Measurements from ENCODE around the gene LLCFC1. TPM values are rescaled to one million over a fixed set of nuclear protein-coding genes. Genes with fewer than 3 reads are reported as not detected.
A peak's percentile ranks its signal among the peaks of the same experiment; 100 is the strongest.

The LLCFC1 gene
- total and polyA plus RNA-seq, 2 experiments from 2014 or later: not detected

GRCh38 chr7:142917447-142917846 lies 21.8 kb upstream of the LLCFC1 start:
- Histone ChIP-seq H3K9me3 (ENCODE audit: low read depth) (no peaks in the 10 kb centered on the region), H3K4me3 (no peak overlapping the region), H4K20me1 (ENCODE audit: insufficient read depth, poor library complexity, severe bottlenecking) (no peaks in the 10 kb centered on the region), H3K4me2 (no peak overlapping the region), H3K27me3 (no peaks in the 10 kb centered on the region), H3K79me2 (no peaks in the 10 kb centered on the region), H3K27ac (no peak overlapping the region), H3K4me1 (ENCODE audit: insufficient read depth) (peaks cover 9% of the 10 kb centered on the region), H3K9me2 (replicated peaks; ENCODE audit: insufficient read depth) (no peaks in the 10 kb centered on the region), H3K36me3 (replicated peaks; ENCODE audit: insufficient read depth, low read depth) (no peaks in the 10 kb centered on the region), H2AFZ (no peak overlapping the region)
- no peak for DNase-seq (ENCODE audit: low spot score)
- WGBS (ENCODE audit: low lambda C conversion rate, missing lambda C conversion rate): 93% methylated on average over 3 of the region's 3 CpGs
- TF ChIP-seq EZH2phosphoT487 (IDR thresholded peaks at IDR 0.05; ENCODE audit: low read depth, severe bottlenecking, unreplicated experiment) (no peak), EZH2 (IDR thresholded peaks at IDR 0.05; ENCODE audit: borderline replicate concordance) (no peak), CTCF (IDR thresholded peaks at IDR 0.05; ENCODE audit: poor library complexity) (no peak)

GRCh38 chr7:142918901-142919300 lies 20.4 kb upstream of the LLCFC1 start:
- Histone ChIP-seq H3K9me2 (replicated peaks; ENCODE audit: insufficient read depth) (no peaks in the 10 kb centered on the region), H3K36me3 (replicated peaks; ENCODE audit: insufficient read depth, low read depth) (no peaks in the 10 kb centered on the region), H2AFZ (no peak overlapping the region), H4K20me1 (ENCODE audit: insufficient read depth, poor library complexity, severe bottlenecking) (no peaks in the 10 kb centered on the region), H3K9me3 (ENCODE audit: low read depth) (no peaks in the 10 kb centered on the region), H3K4me3 (no peak overlapping the region), H3K27ac (no peak overlapping the region), H3K4me1 (ENCODE audit: insufficient read depth) (peaks cover 16% of the 10 kb centered on the region), H3K27me3 (no peaks in the 10 kb centered on the region), H3K4me2 (no peak overlapping the region), H3K79me2 (no peaks in the 10 kb centered on the region)
- DNase-seq (ENCODE audit: low spot score): no peak
- TF ChIP-seq CTCF (IDR thresholded peaks at IDR 0.05; ENCODE audit: poor library complexity) (no peak), EZH2 (IDR thresholded peaks at IDR 0.05; ENCODE audit: borderline replicate concordance) (no peak), EZH2phosphoT487 (IDR thresholded peaks at IDR 0.05; ENCODE audit: low read depth, severe bottlenecking, unreplicated experiment) (no peak)
- 83% methylated on average over 2 of the region's 2 CpGs for WGBS (ENCODE audit: low lambda C conversion rate, missing lambda C conversion rate)

GRCh38 chr7:142919656-142920055 lies 19.6 kb upstream of the LLCFC1 start:
- TF ChIP-seq CTCF (IDR thresholded peaks at IDR 0.05; ENCODE audit: poor library complexity): no peak
- TF ChIP-seq EZH2phosphoT487 (IDR thresholded peaks at IDR 0.05; ENCODE audit: low read depth, severe bottlenecking, unreplicated experiment): no peak
- no peak for TF ChIP-seq EZH2 (IDR thresholded peaks at IDR 0.05; ENCODE audit: borderline replicate concordance)
- Histone ChIP-seq H3K4me2 (no peak overlapping the region), H3K9me2 (replicated peaks; ENCODE audit: insufficient read depth) (no peaks in the 10 kb centered on the region), H3K27ac (no peak overlapping the region), H3K9me3 (ENCODE audit: low read depth) (no peaks in the 10 kb centered on the region), H3K36me3 (replicated peaks; ENCODE audit: insufficient read depth, low read depth) (no peaks in the 10 kb centered on the region), H3K4me3 (no peak overlapping the region), H4K20me1 (ENCODE audit: insufficient read depth, poor library complexity, severe bottlenecking) (no peaks in the 10 kb centered on the region), H3K27me3 (no peaks in the 10 kb centered on the region), H3K4me1 (ENCODE audit: insufficient read depth) (peaks cover 9% of the 10 kb centered on the region), H2AFZ (no peak overlapping the region), H3K79me2 (no peaks in the 10 kb centered on the region)
- 97% methylated on average over 3 of the region's 3 CpGs for WGBS (ENCODE audit: low lambda C conversion rate, missing lambda C conversion rate)
- no peak for DNase-seq (ENCODE audit: low spot score)

- Histone ChIP-seq H3K4me3 (no peak overlapping the region), H2AFZ (no peak overlapping the region), H4K20me1 (ENCODE audit: insufficient read depth, poor library complexity, severe bottlenecking) (no peaks in the 10 kb centered on the region), H3K27ac (peak overlapping the region; percentile 66), H3K9me3 (ENCODE audit: low read depth) (no peaks in the 10 kb centered on the region), H3K4me1 (ENCODE audit: insufficient read depth) (peaks cover 9% of the 10 kb centered on the region), H3K27me3 (no peaks in the 10 kb centered on the region), H3K4me2 (peak overlapping the region; percentile 26), H3K9me2 (replicated peaks; ENCODE audit: insufficient read depth) (no peaks in the 10 kb centered on the region), H3K79me2 (no peaks in the 10 kb centered on the region), H3K36me3 (replicated peaks; ENCODE audit: insufficient read depth, low read depth) (no peaks in the 10 kb centered on the region)
- 39% methylated on average over 2 of the region's 2 CpGs for WGBS (ENCODE audit: low lambda C conversion rate, missing lambda C conversion rate)
- TF ChIP-seq CTCF (IDR thresholded peaks at IDR 0.05; ENCODE audit: poor library complexity) (no peak), EZH2phosphoT487 (IDR thresholded peaks at IDR 0.05; ENCODE audit: low read depth, severe bottlenecking, unreplicated experiment) (no peak), EZH2 (IDR thresholded peaks at IDR 0.05; ENCODE audit: borderline replicate concordance) (no peak)
- DNase-seq (ENCODE audit: low spot score): no peak
These were observed 15.9 kb upstream of the LLCFC1 start for GRCh38 chr7:142923391-142923790.

Measured in hepatocyte (in vitro differentiated cells).